ENCODE measurements around the gene CNIH2.
A peak's percentile ranks its signal among the peaks of the same experiment; 100 is the strongest.
"Not testable (repeated sequence)": the region's sequence is repeated elsewhere in the genome, so short reads cannot be mapped to it uniquely, and the experiment has no call there.

The CNIH2 gene

DNA sequence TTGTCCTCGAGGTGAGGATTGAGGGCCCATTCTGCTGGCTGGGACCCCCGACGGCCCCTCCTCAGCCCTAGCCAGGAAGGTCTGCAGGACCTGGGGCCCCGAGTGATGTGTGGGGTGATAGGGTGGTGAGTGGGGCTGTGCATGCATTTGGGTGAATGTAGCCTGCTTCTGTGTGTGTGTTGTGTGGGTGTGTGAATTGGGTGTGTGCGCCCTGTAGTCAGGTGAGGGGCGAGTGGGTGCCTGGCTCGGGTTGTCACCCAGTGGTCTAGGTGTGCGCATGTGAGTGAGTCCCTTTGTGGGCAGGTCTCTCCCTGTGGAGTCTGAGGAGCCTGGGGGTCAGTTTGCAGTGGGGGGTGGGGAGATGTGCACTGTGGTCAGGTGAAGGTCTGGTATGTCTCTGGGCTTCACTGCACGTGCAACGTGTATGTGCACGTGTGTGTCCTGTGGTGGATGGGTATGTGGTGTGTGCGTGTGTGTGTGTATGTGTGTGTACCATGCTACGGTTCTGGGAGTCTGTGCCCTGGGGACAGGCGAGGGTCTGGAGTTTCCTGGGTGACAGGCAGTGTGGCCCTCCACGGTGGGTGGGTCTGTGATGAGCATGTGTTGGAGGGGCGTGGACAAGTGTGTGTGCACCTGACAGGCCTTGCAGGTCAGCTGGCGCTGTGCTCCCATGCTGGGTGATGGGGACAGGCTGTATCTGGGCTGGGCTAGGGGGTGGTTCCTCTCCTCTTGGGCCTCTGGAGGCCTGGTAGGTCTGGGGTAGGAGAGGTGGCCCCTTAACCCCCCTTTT is 14.8 kb downstream of the CNIH2 start:
- no peak for DNase-seq

DNA sequence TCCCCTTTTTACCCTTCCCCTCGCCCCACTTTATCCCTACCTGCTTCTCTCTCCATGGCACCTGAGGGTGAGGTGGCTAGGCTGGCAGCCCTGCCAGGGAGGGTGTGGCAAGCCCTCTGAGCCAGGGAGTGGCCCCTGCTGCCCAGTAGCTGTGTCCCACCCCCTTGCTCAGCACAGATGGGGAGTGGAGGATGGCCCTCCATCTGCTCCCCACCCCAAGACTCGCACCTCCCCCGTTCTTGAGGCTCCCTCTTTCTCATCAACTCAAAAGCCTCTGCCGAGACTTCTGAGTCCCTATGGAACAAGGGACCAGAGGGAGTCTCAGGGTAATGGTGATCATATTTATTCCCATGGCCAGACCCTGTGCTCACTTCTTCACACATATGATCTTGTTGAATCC is 15.4 kb downstream of the CNIH2 start:
- DNase-seq: no peak

DNA sequence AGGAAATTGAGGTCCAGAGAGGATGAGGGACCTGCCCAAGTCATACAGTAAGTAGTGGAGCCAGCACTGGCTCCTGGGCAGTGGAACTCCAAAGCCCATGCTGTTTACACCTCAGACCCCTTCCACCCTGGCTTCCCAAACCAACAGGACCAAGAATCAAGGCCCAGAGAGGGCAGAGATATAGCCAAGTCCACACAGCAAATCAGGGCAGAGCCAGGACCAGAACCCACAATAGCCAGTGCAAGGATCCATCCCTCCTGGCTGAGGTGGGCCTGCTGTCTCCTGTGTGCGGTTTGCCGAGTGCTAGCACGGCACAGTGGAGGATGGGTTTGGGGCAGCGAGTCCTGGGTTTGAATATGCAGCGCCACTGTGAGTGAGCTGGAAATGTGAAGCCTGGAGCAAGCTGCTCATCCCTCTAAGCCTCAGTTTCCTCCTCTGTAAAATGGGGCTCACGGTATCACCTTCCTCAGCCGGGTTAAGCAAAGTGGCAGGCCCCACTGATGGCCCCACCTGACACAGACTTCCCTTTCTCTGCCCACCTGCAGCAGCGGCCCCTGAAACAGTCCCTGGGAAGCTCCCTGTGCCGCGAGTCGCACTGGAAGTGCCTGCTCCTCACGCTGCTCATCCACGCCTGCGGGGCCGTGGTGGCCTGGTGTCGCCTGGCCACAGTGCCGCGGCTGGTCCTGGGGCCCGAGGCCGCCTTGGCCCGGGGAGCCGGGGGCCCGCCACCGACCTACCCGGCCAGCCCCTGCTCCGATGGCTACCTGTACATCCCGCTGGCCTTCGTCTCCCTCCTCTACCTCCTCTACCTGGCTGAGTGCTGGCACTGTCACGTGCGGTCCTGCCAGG is 16.0 kb downstream of the CNIH2 start:
- no peak for DNase-seq

DNA sequence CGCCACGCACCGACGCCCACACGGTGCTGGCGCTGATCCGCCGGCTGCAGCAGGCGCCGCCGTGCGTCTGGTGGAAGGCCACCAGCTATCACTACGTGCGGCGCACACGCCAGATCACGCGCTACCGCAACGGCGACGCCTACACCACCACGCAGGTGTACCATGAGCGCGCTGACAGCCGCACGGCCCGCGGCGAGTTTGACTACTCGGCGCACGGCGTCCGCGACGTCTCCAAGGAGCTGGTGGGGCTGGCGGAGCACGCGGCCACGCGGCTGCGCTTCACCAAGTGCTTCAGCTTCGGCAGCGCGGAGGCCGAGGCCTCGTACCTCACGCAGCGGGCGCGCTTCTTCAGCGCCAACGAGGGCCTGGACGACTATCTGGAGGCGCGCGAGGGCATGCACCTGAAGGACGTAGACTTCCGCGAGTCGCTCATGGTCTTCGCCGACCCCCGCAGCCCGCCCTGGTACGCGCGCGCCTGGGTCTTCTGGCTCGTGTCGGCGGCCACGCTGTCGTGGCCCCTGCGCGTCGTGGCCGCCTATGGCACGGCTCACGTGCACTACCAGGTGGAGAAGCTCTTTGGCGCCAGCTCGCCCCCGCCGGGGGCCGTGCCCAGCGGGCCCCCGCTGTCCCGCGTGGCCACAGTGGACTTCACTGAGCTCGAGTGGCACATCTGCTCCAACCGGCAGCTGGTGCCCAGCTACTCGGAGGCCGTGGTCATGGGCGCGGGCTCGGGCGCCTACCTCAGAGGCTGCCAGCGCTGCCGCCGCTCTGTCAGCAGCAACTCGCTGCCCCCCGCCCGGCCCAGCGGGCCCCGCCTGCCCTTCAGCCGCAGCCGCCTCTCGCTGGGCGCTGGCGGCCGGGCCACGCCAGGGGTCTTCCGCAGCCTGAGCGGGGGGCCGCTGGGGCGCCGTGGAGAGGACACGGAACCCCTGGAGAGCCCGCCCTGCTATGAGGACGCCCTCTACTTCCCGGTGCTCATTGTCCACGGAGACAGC is 16.9 kb downstream of the CNIH2 start:
- DNase-seq: no peak

DNA sequence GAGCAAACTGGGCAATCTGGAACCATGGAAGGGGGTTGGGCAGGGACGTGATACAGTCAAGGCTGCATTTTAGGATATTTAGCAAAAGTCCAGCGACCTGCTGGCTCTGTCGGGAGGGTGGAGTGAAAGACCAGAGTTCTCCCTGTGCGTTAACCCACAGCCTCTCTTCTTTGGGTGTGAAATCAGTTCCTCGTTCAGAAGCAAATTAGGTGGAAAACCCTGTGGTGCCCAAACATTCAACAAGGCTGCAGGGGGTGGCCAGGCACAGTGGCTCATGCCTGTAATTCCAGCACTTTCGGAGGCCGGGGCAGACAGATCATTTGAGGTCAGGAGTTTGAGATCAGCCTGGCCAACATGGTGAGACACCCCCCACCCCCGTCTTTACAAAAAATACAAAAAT is 19.6 kb downstream of the CNIH2 start:
- no peak for DNase-seq

DNA sequence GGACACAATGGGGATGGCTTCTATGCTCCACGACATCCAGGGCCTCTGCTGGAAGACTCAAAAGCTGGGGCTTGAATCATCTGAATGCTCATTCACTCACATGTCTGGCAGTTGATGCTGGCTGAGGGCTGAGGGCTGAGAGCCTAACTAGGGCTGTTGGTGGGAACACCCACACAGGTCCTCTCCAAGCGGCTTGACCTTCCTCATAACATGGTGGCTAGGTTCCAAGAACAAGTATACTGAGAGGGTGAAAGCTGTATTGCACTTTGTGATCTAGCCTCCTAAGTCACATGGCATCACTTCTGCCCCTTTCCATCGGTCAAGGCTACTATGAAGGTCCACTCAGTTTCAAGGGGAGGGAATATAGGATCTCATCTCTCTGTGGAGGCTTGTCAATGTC is 21.2 kb downstream of the CNIH2 start:
- no peak for DNase-seq

DNA sequence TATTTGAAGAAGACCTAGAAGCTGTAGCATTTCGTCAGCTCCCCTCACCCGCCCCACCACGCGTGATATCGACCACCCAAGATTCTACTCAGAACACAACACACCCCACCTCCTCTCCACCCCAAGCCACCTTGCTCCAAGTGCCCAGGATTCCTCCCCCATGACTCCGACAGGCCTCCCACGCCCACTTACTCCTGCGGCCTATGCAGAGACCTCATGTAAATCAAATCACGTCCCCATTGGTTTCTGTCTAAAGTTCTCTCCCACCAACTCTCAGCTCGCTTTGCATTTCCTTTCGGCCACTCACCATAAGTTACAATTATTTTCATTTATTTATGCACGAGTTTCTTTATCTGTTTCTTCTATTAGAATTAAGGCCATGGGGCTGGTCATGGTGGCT is 24.7 kb downstream of the CNIH2 start:
- no peak for DNase-seq

DNA sequence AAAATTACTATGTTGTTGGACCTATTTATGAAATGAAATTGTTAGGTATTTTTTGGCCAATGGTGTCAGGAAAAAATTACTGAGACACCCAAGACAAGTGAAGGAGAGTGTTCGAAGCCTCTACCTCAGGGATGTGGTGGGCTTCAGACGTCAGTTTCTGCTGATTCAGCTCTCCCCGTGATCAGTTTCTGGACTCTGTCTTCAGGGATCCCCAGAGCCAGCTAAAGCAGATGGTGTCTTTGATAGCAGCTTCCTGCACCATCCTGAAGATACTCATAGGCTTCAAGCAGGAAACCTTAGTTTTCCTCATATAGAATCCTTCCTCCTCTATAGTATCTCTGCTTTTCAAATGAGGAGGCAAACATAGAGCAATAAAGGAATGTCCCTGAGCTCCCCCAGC is 31.5 kb downstream of the CNIH2 start:
- no peak for DNase-seq

DNA sequence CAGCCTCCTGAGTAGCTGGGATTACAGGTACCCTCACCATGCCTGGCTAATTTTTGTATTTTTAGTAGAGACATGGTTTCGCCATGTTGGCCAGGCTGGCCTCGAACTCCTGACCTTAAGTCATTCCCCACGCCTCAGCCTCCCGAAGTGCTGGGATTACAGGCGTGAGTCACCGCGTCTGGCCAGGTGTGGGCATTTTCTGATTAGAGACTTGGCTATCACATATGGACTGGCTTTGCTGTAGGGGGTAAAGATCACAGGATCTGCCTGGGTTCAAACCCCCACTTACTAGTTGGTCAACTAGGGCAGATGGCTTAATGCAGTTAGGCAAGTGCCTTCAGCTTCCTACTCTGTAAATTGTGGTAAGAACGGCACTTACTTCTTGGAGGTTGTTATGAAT is 32.3 kb downstream of the CNIH2 start:
- no peak for DNase-seq

DNA sequence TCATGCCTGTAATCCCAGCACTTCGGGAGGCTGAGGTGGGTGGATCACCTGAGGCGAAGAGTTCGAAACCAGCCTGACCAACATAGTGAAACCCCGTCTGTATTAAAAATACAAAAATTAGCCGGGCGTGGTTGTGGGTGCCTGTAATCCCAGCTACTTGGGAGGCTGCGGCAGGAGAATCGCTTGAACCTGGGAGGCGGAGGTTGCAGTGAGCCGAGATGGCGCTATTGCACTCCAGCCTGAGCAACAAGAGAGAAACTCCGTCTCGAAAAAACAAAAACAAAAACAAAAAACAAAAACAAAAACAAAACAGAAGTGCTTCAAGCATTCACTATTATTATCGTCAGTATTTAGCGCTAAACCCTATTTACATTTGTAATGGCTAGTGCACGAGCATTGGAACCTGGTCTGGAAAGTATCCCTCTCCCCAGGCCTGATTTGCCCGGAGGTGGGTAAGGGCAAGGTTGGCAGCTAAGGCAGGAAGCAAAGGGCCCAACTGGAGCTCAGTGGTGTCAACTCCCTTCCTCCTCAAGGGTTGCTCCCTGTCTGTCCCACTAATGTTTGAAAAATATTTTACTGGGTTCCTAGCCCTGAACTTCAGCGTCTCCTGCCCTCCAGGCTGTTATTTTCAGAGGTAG is 32.9 kb downstream of the CNIH2 start:
- DNase-seq: not testable (repeated sequence)

DNA sequence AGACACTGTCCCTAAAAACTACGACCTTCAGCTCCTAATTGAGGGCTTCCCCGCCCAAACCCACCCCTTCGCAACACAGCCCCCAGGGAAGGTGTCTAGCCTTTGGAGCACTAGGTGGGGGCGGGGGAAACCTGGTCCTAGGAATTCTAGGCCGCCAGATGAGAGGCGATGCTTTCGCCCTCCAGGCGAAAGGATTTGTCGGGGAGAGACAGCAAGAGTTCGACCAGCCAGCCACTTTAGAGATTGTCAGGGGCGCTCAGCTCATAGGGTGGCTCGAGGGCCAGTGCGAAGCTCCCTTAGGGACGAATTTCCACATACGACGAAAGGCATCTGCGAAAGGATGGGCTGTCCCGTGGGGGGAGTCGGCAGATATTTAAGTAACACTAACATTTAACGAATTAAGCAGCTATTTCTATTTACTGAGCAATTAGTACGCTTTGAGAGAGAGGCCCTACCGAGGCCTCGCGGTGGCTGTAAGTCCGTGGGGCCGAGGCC is 33.5 kb downstream of the CNIH2 start:
- DNase-seq: no peak

DNA sequence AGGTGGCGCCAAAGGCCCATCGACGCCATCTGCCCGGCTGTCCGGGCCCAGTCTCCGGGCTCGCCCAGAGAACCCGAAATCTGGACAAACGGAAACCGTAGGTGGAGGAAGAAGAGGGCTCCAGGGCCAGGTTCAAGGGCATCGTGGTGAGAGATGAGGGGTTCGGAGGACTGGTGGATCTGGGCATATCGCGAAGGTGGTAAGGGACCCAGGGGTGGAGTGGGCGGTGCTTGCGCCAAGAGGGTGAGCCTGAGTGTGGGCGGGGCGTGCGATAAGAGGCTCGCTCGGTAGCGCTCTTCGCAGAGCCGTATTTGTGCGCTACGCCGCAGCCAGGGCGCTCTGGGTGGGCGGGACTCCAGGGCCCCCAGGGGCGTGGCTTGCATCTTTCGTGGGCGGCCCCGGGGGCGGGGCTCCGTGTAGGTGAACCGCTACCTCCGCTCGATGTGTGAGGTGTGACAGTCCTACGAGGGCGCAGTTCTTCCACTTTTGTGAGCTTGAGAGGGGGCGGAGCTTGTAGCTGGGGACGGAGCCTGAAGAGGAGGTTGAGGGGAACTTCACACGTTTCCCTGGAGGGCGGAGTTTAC is 34.1 kb downstream of the CNIH2 start:
- peak; percentile 94 for DNase-seq

DNA sequence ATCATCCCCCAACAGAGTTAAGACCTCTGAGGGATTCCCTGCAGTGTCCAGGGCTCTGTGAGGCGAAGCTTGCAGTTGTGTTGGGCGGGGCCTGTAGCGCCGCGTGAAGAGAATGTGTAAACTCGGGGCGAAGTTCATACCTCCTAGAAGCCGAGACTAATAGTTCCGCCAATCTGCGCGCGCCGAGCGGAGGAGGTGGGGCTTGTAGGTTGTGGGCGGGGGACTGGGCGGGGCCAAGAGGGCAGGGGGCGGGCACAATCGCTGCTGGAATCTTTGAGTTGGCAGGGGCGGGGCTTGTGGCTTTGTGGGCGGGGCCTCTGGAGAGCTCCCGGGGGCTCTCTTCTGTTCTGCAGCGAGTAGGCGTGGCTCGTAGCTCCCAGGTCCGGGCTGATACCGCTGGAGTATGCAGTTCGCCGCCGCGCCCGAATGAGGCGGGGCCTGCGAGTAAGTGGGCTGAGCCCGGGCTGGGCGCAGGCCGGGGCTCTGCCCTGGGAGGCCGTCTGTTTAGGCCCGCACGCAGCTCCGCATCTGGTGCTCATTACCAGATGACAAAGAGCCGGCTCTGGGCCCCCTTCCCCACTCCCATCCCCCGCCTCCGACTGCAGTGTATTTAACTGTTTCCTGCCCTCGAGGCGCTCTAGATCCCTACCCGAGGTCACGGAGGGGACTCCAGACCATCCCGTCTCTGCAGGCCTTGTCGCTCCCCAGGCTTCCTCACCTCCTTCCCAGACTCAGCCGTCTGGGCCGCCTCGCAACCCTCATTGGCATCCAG is 34.8 kb downstream of the CNIH2 start:
- peak; percentile 98 for DNase-seq

DNA sequence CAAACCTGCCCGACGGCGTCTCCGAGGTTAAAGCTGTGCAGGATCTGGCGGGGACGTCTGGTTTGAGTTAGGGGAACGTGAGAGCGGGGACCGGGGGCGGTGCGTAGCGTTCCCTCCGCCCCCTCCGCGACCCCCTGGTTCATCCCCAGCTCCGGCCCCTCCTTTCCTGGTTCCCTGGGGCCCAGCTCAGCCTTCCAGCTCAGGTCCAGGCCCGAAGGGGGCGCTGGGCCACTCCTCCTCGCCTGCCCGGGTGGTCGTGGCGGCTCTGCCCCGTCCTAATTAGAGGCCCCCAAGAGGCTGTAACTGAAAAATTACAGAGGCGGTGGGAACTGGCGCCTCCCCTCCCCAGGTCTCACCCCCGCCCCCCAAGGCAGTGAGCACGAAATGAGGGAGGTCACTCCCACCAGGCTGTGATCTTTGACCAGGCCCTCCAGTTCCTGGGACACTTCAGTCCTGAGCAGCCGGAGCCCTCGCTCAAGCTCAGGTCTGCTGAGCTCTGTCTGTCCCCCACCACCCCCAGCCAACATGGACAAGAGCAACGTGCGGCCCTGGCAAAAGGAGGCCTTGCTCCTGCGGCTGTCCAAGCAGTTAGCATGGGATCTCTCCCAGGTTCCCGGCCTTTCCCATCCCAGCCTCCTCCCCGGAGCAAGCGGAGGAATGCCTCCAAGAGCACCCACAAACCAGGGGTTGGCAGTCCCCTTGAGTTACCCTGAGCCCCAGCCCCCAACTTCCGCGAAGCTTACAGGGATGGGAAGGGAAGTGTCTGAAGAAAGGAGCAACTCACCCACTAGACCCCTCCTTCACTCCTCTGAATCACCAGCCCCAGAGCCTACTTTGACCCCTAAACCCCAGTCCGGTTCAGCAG is 35.6 kb downstream of the CNIH2 start:
- DNase-seq: no peak

DNA sequence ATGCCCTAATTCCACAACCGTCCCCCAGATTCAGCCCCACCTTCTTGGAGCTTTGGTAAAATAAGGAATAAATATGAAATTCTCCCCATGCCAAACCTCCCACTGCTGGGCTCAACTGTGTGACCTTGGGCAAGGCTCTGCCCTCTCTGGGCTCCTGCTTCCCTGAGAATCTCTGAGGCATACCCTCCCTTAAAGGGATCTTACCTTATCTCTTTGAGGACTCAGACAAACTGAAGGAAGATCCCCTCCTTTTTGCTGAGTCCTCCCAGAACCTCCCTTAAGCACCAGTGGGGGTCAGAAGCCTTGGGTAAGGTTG is 36.2 kb downstream of the CNIH2 start:
- DNase-seq: no peak

DNA sequence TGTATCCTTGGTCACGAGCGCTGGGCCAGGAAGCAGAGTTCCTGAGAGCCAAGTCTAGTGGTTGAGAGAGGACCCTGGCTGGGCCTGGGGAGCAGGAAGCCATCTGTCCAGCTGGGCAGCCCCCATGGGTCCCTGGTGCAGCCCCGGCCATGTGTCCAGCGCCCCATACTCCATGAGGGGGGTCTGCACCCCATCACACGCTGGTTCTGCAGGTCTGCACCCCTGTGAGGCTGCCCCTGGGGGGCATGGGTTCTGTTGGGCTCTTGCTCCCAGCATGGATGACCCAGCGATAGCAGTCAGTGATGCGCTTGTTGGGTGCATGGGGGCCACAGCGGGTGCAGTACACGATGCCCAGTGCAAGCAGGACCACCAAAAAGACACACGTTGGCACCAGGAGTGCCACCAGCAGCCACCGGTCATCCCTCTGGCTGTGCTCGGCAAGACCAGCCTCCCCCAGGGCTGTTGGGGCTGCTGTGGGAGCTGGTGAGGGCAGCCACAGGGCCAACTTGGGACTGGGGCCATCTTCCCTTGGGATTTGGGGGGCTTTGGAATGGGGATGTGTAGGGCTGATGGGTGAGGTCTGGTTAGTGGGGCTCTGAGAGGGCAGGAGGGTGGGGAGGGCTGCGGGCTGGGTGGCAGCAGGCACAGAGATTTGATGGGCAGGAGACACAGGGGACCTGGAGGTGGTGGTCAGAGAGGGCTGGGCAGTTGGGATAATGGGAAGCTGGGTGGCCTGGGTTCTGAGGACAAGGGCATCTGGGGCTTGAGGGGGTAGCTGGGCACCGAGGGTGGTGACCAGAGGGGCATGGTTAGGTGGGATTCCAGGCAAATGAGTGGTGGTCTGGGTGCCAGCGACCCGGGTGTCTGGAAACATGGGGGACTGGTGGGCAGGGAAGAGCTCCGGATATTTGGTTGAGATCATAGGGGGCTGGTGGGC is 36.9 kb downstream of the CNIH2 start:
- no peak for DNase-seq

DNA sequence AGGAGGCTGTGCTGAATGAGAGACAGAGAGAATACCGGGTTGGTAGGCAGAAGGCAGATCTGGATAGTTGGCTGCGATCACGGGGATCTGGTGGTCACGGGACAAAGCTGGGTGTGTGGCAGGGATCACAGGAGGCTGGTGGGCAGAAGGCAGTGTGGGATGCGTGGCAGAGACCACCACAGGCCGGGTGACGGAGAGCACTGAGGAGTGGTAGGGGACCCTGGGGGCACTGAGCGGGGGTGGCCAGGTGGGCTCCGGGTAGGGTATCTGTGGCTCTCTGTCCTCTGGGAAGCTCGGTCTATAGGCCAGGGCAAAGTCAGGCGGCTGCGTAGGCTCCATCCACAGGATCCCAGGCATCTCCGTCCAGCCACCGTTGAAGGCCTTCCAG is 37.5 kb downstream of the CNIH2 start:
- DNase-seq: no peak

DNA sequence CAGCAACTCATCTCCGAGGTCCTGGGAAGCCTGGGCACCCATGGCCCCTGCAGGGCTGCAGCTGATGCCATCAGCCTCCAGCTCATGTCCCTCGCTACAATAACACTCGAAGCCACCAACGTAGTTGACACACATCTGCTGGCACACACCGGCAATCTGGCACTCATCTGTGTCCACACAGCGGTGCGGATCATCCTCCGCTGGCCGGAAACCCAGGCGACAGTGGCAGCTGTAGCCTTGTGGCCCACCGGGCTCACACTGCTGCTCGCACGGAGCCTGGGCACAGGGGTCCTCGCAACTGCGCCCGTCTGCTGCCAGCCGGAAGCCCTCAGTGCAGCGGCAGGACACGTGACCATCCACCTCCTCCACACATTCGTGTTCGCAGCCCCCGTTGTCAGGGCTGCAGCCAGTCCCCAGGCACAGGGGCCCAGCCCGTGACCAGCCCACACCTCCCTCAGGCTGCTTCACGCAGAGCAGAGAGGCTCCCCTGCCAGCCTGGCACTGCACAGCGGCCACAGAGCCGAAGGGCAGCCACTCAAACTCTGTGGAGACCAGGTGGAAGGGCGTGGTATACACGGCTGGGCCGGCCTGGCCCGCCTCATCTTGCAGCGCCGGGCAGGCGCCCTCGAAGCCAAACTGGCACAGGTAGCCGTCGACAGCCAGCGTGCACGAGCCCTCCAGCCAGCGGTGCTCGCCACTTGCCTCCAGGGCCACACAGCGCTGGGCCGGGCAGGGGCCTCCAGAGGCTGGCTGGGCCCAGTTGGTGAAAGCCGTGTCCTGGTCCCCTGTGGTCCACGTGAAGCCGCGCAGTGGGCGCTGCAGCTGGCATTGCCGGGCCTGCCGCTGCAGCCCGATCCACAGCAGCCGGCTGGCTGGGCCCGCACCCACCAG is 38.2 kb downstream of the CNIH2 start:
- DNase-seq: no peak

Data from hematopoietic multipotent progenitor cell treated with erythropoietin and hydrocortisone succinate and interleukin-3 and kit ligand, for 8 days (in vitro differentiated cells).